GM19099 (cell line): ENCODE data around the gene CAVIN4.

ENCODE experiments used
- POLR2A ChIP-seq: IDR thresholded peaks from 3 replicates; pipeline ENCODE4 v1.6.1; 2011; ENCODE audit warnings: low read depth; ENCODE audit not compliant: insufficient read length; ENCODE audit errors: extremely low read depth

The CAVIN4 gene

DNA sequence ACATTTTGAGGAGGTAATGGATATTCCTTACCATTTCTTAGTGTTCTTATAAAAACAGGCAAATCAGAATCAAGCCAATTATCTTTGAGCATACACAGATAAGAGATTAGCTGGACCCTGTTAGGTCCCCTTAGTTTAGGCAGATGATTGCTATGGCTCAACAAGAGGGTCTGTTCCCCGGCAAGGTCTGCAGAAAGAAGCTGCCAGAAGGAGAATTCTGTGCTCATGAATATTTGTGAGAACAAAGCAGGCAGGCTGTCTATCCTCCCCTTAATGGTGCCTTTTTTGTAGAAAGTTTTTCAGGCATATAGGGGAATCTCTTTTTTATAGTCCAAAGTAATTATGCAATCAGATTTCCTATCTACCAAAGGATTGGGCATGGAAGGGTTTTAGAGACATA lies 27.5 kb downstream of the CAVIN4 start:
- no peak for TF ChIP-seq POLR2A

DNA sequence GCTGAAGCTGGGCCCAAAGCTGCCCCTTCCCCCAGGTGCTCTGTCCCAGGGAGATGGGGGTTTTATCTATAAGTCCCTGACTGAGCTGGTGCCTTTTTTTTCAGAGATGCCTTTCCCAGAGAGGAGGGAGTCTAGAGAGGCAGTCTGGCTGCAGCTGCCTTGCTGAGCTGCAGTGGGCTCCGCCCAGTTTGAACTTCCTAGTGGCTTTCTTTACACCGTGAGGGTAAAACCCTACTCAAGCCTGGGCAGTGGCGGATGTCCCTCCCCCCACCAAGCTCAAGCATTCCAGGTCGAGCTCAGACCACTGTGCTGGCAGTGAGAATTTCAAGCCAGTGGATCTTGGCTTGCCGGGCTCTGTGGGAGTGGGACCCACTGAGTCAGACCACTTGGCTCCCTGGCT lies 41.3 kb downstream of the CAVIN4 start:
- TF ChIP-seq POLR2A, result no peak

DNA sequence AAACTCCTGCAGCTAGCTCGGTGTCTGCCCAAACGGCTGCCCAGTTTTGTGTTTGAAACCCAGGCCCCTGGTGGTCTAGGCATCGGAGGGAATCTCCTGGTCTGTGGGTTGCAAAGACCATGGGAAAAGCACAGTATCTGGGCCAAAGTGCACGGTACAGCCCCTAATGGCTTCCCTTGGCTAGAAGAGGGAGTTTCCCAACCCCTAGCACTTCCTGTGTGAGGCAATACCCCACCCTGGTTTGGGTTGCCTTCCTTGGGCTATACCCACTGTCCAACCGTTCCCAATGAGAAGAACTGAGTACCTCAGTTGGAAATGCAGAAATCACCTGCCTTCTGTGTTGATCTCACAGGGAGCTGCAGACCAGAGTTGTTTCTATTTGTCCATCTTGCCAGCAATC lies 41.8 kb downstream of the CAVIN4 start:
- no peak for TF ChIP-seq POLR2A

DNA sequence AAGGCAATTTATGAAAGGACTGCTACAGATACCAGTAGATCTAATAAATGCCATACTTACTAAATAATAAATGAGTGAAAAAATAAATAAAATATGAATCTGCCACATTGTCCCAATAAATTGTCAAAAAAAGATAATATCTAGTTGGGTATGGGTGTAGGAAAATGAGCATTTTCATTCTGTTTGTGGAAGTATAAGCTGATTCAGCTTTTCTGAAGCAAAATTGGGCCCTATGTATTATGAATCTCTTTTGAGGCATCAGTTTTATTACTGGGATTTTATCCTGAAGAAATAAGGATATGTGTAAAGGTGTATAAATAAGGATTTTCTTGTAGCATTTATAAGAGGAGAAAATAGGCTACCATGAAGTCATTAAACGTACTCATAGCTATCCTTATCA lies 46.1 kb downstream of the CAVIN4 start:
- TF ChIP-seq POLR2A, result no peak

DNA sequence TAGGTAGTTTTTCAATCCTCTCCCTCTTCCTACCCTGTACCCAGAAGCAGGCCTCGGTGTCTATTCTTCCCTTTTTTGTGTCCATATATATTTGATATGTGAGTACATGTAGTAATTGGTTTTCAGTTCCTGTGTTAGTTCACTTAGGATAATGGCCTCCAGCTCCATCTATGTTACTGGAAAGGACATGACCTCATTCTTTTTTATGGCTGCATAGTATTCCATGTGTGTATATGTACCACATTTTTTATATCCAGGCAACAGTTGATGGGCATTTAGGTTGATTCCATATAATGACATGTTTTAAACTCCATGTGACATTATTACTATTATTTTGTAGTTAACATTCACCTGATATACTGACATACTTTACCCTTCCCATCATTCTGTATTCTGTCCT lies 49.1 kb downstream of the CAVIN4 start:
- TF ChIP-seq POLR2A, result no peak

DNA sequence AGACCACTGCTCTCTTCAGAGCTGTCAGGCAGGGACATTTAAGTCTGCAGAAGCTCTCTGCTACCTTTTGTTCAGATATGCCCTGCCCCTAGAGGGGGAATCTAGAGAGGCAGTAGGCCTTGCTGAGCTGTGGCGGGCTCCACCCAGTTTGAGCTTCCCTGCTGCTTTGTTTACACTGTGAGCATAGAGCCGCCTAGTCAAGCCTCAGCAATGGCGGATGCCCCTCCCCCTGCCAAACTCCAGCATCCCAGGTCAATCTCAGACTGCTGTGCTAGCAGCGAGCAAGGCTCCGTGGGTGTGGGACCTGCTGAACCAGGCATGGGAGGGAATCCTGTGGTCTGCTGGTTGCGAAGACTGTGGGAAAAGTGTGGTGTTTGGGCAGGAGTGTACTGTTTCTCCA lies 59.9 kb downstream of the CAVIN4 start:
- TF ChIP-seq POLR2A, result no peak
